H9 (cell line): ENCODE results near the gene SUV39H2. TPM values are rescaled to one million over a fixed set of nuclear protein-coding genes. Genes with fewer than 3 reads are reported as not detected.

Experiments
- DNase-seq: peaks from one replicate; pipeline ENCODE4 v3.0.0-alpha.2; 2017
- H2AFZ ChIP-seq: one replicate; pipeline ENCODE4 v1.6.1; 2013; ENCODE audit warnings: mild to moderate bottlenecking, low read length, control low read depth, moderate library complexity
- H2AK5ac ChIP-seq: 2 replicates; pipeline ENCODE4 v1.6.1; 2013; ENCODE audit warnings: low read length, control low read depth, mixed read lengths; ENCODE audit not compliant: insufficient read length
- H2BK120ac ChIP-seq: one replicate; pipeline ENCODE4 v1.6.1; 2013; ENCODE audit warnings: low read depth, mild to moderate bottlenecking, low read length, control low read depth, inconsistent platforms; ENCODE audit not compliant: poor library complexity, severe bottlenecking
- H2BK12ac ChIP-seq: 2 replicates; pipeline ENCODE4 v1.6.1; 2013; ENCODE audit warnings: low read length, control low read depth, mixed read lengths, low read depth; ENCODE audit not compliant: insufficient read length
- H2BK15ac ChIP-seq: 2 replicates; pipeline ENCODE4 v1.6.1; 2013; ENCODE audit warnings: low read depth, low read length, control low read depth
- H2BK20ac ChIP-seq: one replicate; pipeline ENCODE4 v1.6.1; 2013; ENCODE audit warnings: low read depth, mild to moderate bottlenecking, low read length, control low read depth, inconsistent platforms; ENCODE audit not compliant: poor library complexity, severe bottlenecking
- H2BK5ac ChIP-seq: 2 replicates; pipeline ENCODE4 v1.6.1; 2013; ENCODE audit warnings: low read length, control low read depth, mixed read lengths; ENCODE audit not compliant: insufficient read length
- H3K14ac ChIP-seq: 2 replicates; pipeline ENCODE4 v1.6.1; 2013; ENCODE audit warnings: low read length, control low read depth; ENCODE audit not compliant: insufficient read depth
- H3K18ac ChIP-seq: 2 replicates; pipeline ENCODE4 v1.6.1; 2013; ENCODE audit warnings: low read depth, mild to moderate bottlenecking, mixed read lengths, low read length, control low read depth; ENCODE audit not compliant: insufficient read length
- H3K23ac ChIP-seq: 2 replicates; pipeline ENCODE4 v1.6.1; 2013; ENCODE audit warnings: low read length, control low read depth, mixed read lengths, low read depth; ENCODE audit not compliant: insufficient read length
- H3K23me2 ChIP-seq: 2 replicates; pipeline ENCODE4 v1.6.1; 2013; ENCODE audit warnings: low read depth, mild to moderate bottlenecking, mixed read lengths, low read length, control low read depth; ENCODE audit not compliant: insufficient read length, poor library complexity, severe bottlenecking
- H3K27ac ChIP-seq: 2 replicates; pipeline ENCODE4 v1.5.1; 2013; ENCODE audit warnings: low read length, control low read depth, mixed read lengths, low read depth; ENCODE audit not compliant: insufficient read length
- H3K27me3 ChIP-seq: 2 replicates; pipeline ENCODE4 v1.6.1; 2013; ENCODE audit warnings: low read length, control low read depth, inconsistent platforms; ENCODE audit not compliant: insufficient read depth
- H3K4ac ChIP-seq: 2 replicates; pipeline ENCODE4 v1.6.1; 2013; ENCODE audit warnings: low read depth, mild to moderate bottlenecking, control low read depth, inconsistent platforms, low read length, moderate library complexity
- H3K4me1 ChIP-seq: 2 replicates; pipeline ENCODE4 v1.6.1; 2013; ENCODE audit warnings: low read length, control low read depth, inconsistent platforms; ENCODE audit not compliant: insufficient read depth
- H3K4me2 ChIP-seq: 2 replicates; pipeline ENCODE4 v1.6.1; 2013; ENCODE audit warnings: low read length, control low read depth, mixed read lengths; ENCODE audit not compliant: insufficient read length, insufficient read depth
- H3K56ac ChIP-seq: 2 replicates; pipeline ENCODE4 v1.6.1; 2013; ENCODE audit warnings: low read depth, mild to moderate bottlenecking, mixed read lengths, low read length, control low read depth; ENCODE audit not compliant: insufficient read length
- H3K79me1 ChIP-seq: 2 replicates; pipeline ENCODE4 v1.6.1; 2013; ENCODE audit warnings: low read depth, mild to moderate bottlenecking, moderate library complexity, low read length, control low read depth, inconsistent platforms; ENCODE audit not compliant: insufficient read depth, poor library complexity, severe bottlenecking
- H3K79me2 ChIP-seq: 2 replicates; pipeline ENCODE4 v1.6.1; 2013; ENCODE audit warnings: low read length, control low read depth, inconsistent platforms; ENCODE audit not compliant: insufficient read depth
- H3K9ac ChIP-seq: 2 replicates; pipeline ENCODE4 v1.6.1; 2013; ENCODE audit warnings: low read length, control low read depth, mixed read lengths; ENCODE audit not compliant: insufficient read length; ENCODE audit errors: extremely low read depth
- H3K9me3 ChIP-seq: one replicate; pipeline ENCODE4 v1.6.1; 2013; ENCODE audit warnings: low read depth, low read length, inconsistent platforms; ENCODE audit not compliant: control insufficient read depth
- H3T11ph ChIP-seq: one replicate; pipeline ENCODE4 v1.6.1; 2013; ENCODE audit warnings: mild to moderate bottlenecking, low read length, control low read depth, inconsistent platforms
- H4K20me1 ChIP-seq: one replicate; pipeline ENCODE4 v1.6.1; 2013; ENCODE audit not compliant: control insufficient read depth, insufficient read length, insufficient read depth
- H4K5ac ChIP-seq: 2 replicates; pipeline ENCODE4 v1.6.1; 2013; ENCODE audit warnings: low read depth, mild to moderate bottlenecking, mixed read lengths, low read length, control low read depth; ENCODE audit not compliant: insufficient read length
- H4K8ac ChIP-seq: replicated peaks from 2 replicates; pipeline ENCODE4 v1.6.1; 2013; ENCODE audit warnings: low read length, control low read depth, mixed read lengths, low read depth; ENCODE audit not compliant: insufficient read length
- H4K91ac ChIP-seq: 2 replicates; pipeline ENCODE4 v1.6.1; 2013; ENCODE audit warnings: low read depth, mild to moderate bottlenecking, moderate library complexity, mixed read lengths, low read length, control low read depth; ENCODE audit not compliant: insufficient read length
- H3K27ac Mint-ChIP-seq, 3 experiments: 2 replicates in 2 of 3; 3 replicates in 1 of 3; pipeline ENCODE4 v1.8.0; 2020 to 2021; ENCODE audit warnings: mixed read lengths in 3 of 3, mild to moderate bottlenecking in 1 of 3, moderate library complexity in 1 of 3
- H3K27me3 Mint-ChIP-seq: 2 replicates; pipeline ENCODE4 v1.8.0; 2021; ENCODE audit warnings: low read depth, mild to moderate bottlenecking, moderate library complexity, mixed read lengths
- H3K36me3 Mint-ChIP-seq, 3 experiments: 2 replicates in 2 of 3; 3 replicates in 1 of 3; pipeline ENCODE4 v1.8.0; 2020 to 2021; ENCODE audit warnings: low read depth in 3 of 3, mixed read lengths in 3 of 3; ENCODE audit not compliant: insufficient read depth in 1 of 3
- H3K4me1 Mint-ChIP-seq, 2 experiments: 2 replicates each; pipeline ENCODE4 v1.8.0; 2020; ENCODE audit warnings: mixed read lengths in 2 of 2
- H3K4me3 Mint-ChIP-seq, 2 experiments: 2 replicates in 1 of 2; 3 replicates in 1 of 2; pipeline ENCODE4 v1.8.0; 2020 to 2021; ENCODE audit warnings: mild to moderate bottlenecking in 2 of 2, mixed read lengths in 2 of 2, moderate library complexity in 1 of 2
- H3K9me3 Mint-ChIP-seq, 2 experiments: 2 replicates in 1 of 2; 3 replicates in 1 of 2; pipeline ENCODE4 v1.8.0; 2020; ENCODE audit warnings: mild to moderate bottlenecking in 2 of 2, mixed read lengths in 2 of 2, moderate library complexity in 1 of 2
- WGBS: extraction: QIAGEN DNeasy Blood & Tissue Kit; methylation state at CpG from one replicate; pipeline ENCODE4 v1.1.7; 2013; ENCODE audit warnings: missing lambda C conversion rate, low lambda C conversion rate, mixed read lengths; ENCODE audit not compliant: insufficient read length; ENCODE audit errors: extremely low coverage; 5-methylcytosine and 5-hydroxymethylcytosine counted together
- total RNA-seq: library from RNA; stranded (reverse); gene quantifications from 2 replicates; pipeline ENCODE4 v1.2.1, GENCODE V29; 2021
- TF ChIP-seq, protein P1 (sequence below): fragments of 200-600 bp; sonication (generic); conservative IDR thresholded peaks from 3 replicates; pipeline ENCODE4 v1.8.0; 2021; ENCODE audit warnings: antibody characterized with exemption, mild to moderate bottlenecking

The SUV39H2 gene
- total RNA-seq, 1 experiment from 2014 or later: 59.7 TPM

DNA sequence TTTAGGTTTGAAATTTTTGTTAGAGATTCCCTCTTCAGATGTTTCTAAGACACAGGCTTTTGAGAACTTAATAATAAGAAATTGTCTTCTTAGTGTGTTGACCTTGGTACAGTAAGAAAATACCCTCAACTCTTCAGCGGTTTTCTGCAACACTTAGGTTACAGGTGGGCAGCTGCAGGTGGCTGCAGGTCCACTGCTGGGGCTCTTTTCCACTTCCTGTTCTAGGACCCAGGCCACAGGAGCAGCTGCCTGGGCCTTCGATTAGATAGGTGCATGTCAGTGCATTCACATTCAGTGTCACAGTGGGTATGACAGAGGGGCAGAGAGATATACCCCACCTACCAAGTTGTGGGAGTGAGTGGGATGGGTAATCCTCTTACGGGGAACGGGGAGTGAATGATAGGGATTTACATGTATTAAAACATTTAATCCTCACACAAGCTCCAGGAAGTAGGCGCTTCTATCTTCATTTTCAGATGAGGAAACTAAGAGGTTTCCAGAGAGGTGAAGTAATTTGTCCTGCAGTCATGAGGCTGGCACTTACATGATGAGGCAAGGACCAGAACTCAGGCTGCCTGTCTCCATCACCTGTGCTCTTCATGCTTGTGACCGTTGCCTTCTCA, 20.2 kb upstream of the SUV39H2 start:
- no peak for DNase-seq
- H3K18ac ChIP-seq: no peak overlapping the region
- no peak overlapping the region for H2BK20ac ChIP-seq
- no peaks in the 10 kb centered on the region for H3K4me1 ChIP-seq
- no peak overlapping the region for H2BK120ac ChIP-seq
- H3K27ac ChIP-seq: no peak overlapping the region
- no peaks in the 10 kb centered on the region for H3K23me2 ChIP-seq
- no peaks in the 10 kb centered on the region for H3K9me3 ChIP-seq
- H2AK5ac ChIP-seq: no peak overlapping the region
- H3K27me3 ChIP-seq: no peaks in the 10 kb centered on the region
- no peak overlapping the region for H3K23ac ChIP-seq
- no peak overlapping the region for H3K4ac ChIP-seq
- no peaks in the 10 kb centered on the region for H3K79me1 ChIP-seq
- H3T11ph ChIP-seq: no peak overlapping the region
- H3K4me2 ChIP-seq: no peak overlapping the region
- Mint-ChIP-seq H3K27me3 (no peaks in the 10 kb centered on the region), H3K4me1 (no peaks in the 10 kb centered on the region), H3K27ac (0 out of 7 replicates have a peak overlapping the region, but pooled peaks of 1 of the 3 experiments have one; percentile 29), H3K4me3 (no peak overlapping the region), H3K9me3 (no peaks in the 10 kb centered on the region), H3K36me3 (peaks cover 9 to 52% (median 22%) of the 10 kb centered on the region in 3 experiments; a peak in 6 of 7 replicates)
- no peak overlapping the region for H3K14ac ChIP-seq
- no CpG with 5 or more reads among the region's 6 CpGs for WGBS
- no peak overlapping the region for H4K5ac ChIP-seq
- H2BK5ac ChIP-seq: no peak overlapping the region
- H4K8ac ChIP-seq: no peak overlapping the region
- H3K56ac ChIP-seq: no peak overlapping the region
- H2BK15ac ChIP-seq: no peak overlapping the region
- H4K20me1 ChIP-seq: no peaks in the 10 kb centered on the region
- no peak overlapping the region for H3K9ac ChIP-seq
- no peak overlapping the region for H4K91ac ChIP-seq
- H2AFZ ChIP-seq: no peak overlapping the region
- no peaks in the 10 kb centered on the region for H3K79me2 ChIP-seq
- TF ChIP-seq, protein P1, sequence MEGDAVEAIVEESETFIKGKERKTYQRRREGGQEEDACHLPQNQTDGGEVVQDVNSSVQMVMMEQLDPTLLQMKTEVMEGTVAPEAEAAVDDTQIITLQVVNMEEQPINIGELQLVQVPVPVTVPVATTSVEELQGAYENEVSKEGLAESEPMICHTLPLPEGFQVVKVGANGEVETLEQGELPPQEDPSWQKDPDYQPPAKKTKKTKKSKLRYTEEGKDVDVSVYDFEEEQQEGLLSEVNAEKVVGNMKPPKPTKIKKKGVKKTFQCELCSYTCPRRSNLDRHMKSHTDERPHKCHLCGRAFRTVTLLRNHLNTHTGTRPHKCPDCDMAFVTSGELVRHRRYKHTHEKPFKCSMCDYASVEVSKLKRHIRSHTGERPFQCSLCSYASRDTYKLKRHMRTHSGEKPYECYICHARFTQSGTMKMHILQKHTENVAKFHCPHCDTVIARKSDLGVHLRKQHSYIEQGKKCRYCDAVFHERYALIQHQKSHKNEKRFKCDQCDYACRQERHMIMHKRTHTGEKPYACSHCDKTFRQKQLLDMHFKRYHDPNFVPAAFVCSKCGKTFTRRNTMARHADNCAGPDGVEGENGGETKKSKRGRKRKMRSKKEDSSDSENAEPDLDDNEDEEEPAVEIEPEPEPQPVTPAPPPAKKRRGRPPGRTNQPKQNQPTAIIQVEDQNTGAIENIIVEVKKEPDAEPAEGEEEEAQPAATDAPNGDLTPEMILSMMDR: no peak
- no peak overlapping the region for H2BK12ac ChIP-seq
